ENCODE measurements around the gene HMGN1.

The HMGN1 gene, protein sequence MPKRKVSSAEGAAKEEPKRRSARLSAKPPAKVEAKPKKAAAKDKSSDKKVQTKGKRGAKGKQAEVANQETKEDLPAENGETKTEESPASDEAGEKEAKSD

DNA sequence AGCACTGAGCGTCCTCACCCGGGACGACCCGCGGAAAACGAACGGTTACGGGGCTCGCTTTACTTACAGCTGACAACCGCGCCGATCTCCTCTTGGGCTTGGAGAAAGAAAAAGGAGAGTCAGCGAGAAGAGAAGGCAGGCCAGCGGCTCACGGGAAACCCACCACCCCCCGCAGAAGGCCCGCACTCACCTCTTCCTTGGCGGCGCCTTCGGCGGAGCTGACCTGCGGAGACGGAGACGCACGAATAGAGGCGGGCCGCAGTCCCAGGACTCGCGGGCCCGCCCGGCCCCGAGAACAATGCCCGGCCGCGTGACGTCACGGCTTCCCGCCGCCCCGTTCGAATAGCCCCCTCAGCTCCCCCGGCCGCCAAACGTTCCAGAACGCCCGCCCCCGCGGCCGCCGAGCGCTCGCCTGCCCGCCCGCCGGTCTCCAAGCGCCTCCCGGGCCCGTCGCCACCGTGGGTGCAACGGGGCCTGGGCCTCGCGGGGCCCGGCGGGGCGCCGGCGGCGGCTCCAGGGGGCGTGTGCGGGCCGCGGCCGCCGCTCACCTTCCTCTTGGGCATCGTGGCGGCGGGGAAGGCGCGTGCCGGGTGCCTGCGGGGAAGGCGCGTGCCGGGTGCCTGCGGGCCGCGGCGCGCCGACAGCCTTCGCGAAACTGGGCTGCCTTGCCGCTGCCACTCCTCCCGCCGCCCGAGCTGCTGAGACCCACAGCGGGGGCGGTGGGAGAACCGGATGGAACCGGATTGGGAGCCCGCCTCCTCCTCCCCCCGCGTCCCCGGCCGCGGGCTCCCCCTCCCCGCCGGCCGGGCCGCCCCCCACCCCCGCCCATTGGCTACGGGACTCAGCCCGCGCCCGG lies at the start of gene HMGN1:
Gene HMGN1 (minus strand): TSS at position 734 of the 856 bp plus-strand sequence. CDS start 171 bp downstream, at position 563.
- TF ChIP-seq, protein P1, sequence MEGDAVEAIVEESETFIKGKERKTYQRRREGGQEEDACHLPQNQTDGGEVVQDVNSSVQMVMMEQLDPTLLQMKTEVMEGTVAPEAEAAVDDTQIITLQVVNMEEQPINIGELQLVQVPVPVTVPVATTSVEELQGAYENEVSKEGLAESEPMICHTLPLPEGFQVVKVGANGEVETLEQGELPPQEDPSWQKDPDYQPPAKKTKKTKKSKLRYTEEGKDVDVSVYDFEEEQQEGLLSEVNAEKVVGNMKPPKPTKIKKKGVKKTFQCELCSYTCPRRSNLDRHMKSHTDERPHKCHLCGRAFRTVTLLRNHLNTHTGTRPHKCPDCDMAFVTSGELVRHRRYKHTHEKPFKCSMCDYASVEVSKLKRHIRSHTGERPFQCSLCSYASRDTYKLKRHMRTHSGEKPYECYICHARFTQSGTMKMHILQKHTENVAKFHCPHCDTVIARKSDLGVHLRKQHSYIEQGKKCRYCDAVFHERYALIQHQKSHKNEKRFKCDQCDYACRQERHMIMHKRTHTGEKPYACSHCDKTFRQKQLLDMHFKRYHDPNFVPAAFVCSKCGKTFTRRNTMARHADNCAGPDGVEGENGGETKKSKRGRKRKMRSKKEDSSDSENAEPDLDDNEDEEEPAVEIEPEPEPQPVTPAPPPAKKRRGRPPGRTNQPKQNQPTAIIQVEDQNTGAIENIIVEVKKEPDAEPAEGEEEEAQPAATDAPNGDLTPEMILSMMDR (conservative IDR thresholded peaks at IDR 0.05; ENCODE audit: low read depth, low read length) = no peak
- peak; percentile 93 for DNase-seq (ENCODE audit: low read depth)
- peak within 1 kb of the TSS; percentile 88 for H3K4me3 ChIP-seq (ENCODE audit: low read depth, low read length)

DNA sequence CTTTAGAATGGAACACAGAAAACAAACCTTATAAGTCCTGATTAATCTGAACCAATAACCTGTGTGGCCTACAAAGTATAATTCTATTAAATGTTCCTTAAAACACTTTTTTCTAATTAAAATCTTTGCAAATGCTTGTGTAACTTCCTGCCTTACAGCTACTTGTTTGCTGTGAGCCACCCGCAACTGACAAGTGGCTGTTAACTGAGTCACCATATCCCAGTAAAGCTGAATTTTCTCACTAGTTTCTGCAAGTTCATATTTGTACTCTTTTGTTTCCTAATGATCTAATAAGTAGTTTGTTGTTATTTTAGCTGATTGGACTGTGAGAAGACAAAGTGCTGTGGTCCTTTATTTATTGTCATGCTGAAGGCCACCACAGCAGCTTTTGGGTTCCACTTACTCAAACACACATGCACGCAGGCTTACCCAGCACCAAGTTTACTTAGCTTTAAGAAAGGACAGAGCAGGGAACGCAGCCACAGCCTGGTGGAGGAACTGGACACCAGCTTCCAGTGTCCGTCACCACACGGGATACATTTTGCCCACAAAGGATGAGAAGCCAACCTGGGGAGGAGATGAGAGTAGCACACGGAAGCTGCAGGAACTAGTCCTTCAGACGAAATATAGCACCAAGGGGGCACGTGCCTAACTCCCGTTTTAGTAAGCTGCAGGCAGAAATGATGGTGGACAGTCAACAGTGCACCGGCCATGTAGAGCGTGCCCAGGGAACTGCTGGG lies 48.9 kb upstream of the HMGN1 start:
- H3K4me3 ChIP-seq (ENCODE audit: low read depth, low read length) = no peak overlapping the region
- TF ChIP-seq, protein P1 (conservative IDR thresholded peaks at IDR 0.05; ENCODE audit: low read depth, low read length) = no peak
- DNase-seq (ENCODE audit: low read depth) = no peak

DNA sequence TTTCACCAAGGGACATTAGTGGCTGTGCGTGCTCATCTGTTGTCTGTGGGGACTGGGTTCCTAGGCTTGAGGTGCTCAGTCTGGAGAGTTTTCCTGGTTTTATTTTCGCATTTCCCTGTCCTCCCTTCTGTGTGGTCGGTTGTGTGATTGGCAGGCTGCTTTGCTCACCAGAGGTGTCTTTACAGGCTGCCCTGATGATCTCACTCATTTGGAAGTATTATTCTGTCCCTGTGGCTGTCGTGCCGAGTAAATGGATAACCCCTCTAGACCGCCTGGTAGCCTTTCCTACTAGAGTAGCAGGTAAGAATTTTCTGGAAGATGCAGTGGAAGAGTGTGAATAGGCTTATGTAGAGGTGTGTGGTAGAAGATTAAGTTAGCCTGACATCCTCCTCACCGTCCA lies 44.1 kb upstream of the HMGN1 start:
- no peak overlapping the region for H3K4me3 ChIP-seq (ENCODE audit: low read depth, low read length)
- DNase-seq (ENCODE audit: low read depth) = no peak
- TF ChIP-seq, protein P1 (conservative IDR thresholded peaks at IDR 0.05; ENCODE audit: low read depth, low read length) = no peak

GRCh38 chr21:39390212-39390765 lies 41.4 kb upstream of the HMGN1 start:
- DNase-seq (ENCODE audit: low read depth) = no peak
- TF ChIP-seq, protein P1 (conservative IDR thresholded peaks at IDR 0.05; ENCODE audit: low read depth, low read length) = no peak
- no peak overlapping the region for H3K4me3 ChIP-seq (ENCODE audit: low read depth, low read length)

DNA sequence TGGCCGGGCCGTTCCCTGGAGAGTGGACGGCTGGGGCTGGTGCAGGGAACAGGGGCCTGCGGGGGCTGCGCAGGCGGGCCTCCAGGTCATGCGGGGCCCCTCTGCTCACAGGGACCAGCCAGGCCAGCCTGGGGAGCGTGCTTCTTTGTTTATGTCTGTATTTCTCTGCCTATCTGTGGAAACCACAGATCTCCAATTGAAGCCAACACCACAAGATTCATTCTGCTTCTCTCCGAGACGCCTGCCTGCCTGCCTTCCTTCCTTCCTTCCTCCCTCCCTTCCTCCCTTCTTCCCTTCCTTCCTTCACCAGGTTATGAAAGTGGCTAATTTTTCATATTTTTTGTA lies 39.9 kb upstream of the HMGN1 start:
- H3K4me3 ChIP-seq (ENCODE audit: low read depth, low read length) = peak overlapping the region; percentile 61
- DNase-seq (ENCODE audit: low read depth) = no peak
- TF ChIP-seq, protein P1 (conservative IDR thresholded peaks at IDR 0.05; ENCODE audit: low read depth, low read length) = no peak

DNA sequence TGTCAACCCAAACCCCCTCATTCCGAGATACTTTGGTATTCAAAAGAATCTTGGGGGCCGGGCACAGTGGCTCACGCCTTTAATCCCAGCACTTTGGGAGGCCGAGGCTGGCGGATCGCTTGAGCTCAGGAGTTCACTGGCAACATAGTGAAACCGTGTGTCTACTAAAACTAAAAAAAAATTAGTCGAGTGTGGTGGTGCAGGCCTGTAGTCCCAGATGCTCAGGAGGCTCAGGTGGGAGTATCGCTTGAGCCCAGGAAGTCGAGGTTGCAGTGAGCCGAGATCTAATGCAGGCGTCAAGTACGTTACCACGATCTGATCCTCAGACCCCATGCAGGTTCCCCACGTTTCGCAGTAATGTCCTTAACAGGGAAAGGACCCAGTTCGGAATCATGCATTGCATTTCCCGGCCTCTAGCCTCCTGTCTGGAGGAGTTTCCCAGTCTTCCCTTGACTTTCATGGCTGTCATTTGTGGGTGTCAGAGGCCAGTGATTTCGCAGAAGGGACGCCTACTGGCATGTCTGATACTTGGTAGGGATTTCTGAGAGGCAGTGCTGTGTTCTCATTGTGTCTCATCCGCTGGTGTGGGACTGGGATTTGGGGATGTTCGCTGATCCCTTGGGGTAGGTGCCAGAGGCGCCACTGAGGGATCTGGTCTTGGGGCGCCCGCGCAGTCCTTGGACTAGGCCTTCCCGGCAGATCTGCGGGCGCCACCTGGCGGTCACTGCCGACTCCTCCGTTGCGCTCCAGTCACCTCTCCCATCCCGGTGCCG lies 39.3 kb upstream of the HMGN1 start:
- peak overlapping the region; percentile 61 for H3K4me3 ChIP-seq (ENCODE audit: low read depth, low read length)
- TF ChIP-seq, protein P1 (conservative IDR thresholded peaks at IDR 0.05; ENCODE audit: low read depth, low read length) = peak; percentile 88
- DNase-seq (ENCODE audit: low read depth) = peak; percentile 86
